Measurements from ENCODE around the gene CDH4.
"Not testable (repeated sequence)": the region's sequence is repeated elsewhere in the genome, so short reads cannot be mapped to it uniquely, and the experiment has no call there.

Gene CDH4

DNA sequence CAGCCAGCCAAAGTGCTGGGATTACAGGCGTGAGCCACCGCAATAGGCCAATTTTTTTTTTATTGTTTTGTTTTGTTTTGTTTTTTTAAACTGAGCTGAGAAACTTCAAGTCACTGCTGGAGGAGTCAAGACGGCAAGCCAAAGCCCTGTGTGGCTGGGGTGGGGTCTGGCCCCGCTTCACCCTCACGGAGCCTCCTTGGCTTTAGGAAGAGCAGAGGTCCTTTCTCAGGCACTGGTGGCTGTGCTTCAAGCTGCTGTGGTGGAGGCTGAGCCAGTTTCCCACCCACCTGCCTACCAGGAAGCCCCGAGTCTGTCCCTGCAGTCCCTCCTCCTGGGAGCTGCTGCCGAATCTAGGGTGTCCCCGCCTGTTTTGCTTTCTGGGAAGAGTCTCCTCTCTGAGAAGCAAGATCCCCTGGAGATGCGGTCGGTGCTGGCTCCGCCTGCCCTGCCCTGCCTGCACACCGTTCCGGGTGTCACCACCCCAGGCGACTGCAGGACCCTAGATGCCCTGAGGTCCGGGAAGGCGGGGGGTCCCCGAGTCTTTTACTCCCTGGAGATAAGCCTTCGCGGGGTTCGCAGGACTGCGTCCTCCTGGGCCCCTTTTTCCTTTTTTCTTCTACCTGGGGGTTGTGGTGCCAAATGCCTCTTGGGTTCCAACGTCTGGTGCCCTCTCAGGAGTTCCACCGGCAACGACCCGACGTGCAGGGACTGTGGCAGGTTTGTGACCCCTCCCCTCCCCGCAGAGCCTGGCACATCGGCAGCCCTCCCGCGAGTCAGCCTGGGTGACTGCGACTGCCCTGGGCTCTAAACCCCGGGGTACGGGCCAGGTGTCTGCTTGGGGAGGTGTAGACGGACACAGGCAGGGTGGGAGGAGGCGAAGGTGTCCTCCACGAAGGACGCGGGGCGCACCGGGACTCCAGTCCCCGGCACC, 712.9 kb downstream of the CDH4 start:
- no peak for DNase-seq

- no peak for DNase-seq
Observed at GRCh38 chr20:61965606-61966491, 713.8 kb downstream of the CDH4 start.

GRCh38 chr20:61966492-61967244, 714.6 kb downstream of the CDH4 start:
- DNase-seq, result no peak

- DNase-seq, result no peak
Observed at GRCh38 chr20:61967300-61967699, 715.2 kb downstream of the CDH4 start.

- no peak for DNase-seq
Observed at GRCh38 chr20:61968036-61968810, 716.2 kb downstream of the CDH4 start.

DNA sequence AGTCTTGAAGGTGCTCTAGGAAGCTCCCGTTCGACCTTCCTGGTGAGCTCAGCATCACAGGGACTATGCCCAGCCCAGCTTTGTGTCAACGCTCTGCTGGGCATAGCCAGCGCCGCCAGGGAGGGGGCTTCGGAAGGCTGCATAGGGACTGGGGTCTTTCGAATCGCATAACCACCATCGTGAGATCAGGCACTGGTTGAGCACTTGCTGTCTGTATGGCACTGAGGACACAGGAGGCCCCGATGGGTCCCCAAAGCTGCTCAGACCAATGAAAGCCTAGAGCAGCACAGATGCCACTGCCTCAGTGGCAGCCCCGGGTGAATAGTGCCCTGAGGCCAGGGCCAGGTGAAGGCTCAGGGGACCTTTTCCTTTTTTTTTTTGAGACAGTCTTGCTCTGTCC, 716.9 kb downstream of the CDH4 start:
- no peak for DNase-seq

DNA sequence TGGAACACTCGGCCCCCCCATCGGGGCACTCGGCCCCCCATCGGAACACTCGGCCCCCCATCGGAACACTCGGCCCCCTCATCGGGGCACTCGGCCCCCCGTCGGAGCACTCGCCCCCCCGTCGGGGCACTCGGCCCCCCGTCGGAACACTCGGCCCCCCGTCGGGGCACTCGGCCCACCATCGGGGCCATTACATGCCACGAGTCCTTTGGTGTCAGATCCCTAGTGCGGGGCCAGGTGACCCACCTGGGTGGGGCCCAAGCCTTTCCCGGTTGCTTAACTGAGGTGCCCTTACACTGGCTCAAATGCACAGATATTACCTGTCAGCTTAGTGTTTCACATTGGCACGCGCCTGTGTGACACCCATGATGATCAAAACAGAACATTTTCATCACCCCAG, 717.7 kb downstream of the CDH4 start:
- no peak for DNase-seq

- no peak for DNase-seq
Observed at GRCh38 chr20:61970357-61970756, 718.3 kb downstream of the CDH4 start.

- DNase-seq, result not testable (repeated sequence)
Observed at GRCh38 chr20:61971595-61971994, 719.5 kb downstream of the CDH4 start.

DNA sequence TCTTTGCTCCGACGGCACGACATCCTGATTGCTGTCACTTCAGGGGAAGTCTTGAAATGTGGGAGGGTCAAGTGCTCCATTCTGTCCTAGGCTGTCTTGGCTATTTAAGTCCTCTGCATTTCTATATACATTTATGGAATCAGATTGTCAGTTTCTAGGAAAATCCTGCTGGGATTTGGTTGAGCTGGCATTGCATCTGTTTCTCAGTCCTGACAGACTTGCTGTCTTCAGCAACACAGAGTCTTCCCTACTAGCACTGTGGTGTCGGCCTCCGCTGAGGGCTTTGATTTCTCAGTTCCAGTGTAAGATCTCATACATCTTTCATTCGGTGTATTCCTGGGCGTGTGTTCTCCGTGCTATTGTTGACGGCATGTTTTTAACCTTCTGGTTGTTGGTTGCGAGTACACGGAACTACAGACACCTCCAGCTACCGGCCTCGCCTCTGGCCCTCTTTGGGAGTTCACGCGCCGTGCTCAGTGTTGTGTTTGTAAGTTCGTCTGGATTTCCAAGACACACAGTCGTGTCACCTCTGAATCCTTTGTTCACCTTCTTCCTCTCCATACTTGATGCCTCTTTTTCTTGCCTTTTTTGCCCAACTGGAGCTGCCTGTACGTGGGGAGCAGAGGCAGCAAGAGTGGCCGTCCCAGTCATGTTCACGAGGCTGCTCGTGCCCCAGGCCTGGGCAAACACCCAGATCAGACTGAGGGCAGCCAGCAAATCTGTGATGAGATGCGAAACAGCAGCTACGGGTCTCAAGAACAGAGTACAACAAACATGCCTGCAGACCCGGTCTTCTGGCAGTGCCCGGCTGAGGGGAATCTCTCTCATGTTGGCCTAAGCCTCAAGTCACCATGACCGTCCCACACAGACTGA, 720.8 kb downstream of the CDH4 start:
- no peak for DNase-seq

DNA sequence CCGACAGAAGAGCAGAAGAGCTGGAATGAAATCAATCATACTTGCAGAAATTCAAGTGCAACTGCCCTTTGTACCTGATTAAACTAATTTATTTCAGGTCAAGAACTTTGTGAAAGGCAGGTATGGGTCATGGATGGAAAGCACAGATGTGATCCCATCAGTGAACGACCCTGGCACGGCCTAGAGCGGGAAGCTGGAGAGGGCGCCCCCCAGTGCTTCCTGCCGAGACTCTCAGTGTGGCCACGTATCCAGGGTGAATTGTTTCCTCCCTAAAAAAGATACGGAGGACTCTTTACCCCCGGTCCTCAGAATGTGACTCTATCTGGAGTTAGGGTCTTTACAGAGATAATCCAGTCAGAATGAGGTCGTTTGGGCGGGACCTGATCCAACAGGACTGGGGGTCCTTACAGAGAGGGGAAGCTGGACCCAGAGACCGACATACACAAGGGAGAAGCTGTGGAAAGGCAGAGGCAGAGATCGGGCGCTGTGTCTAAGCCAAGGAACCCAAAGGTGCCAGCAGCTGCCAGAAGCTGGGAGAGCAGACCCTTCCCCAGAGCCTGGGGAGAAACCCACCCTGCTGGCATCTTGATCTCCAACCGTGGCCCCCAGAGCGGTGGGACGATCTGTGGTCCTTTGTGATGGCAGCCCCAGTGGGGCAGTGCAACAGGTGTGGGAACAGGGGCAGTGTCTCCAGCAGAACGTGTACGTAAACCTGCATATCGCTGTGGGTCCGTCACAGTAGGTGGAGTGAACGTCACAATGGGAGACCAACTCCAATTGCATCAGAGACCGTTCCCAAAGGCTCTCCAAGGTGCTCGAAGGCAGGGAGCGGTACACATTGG, 721.7 kb downstream of the CDH4 start:
- DNase-seq, result no peak

- no peak for DNase-seq
Observed at GRCh38 chr20:61974357-61974665, 722.2 kb downstream of the CDH4 start.

DNA sequence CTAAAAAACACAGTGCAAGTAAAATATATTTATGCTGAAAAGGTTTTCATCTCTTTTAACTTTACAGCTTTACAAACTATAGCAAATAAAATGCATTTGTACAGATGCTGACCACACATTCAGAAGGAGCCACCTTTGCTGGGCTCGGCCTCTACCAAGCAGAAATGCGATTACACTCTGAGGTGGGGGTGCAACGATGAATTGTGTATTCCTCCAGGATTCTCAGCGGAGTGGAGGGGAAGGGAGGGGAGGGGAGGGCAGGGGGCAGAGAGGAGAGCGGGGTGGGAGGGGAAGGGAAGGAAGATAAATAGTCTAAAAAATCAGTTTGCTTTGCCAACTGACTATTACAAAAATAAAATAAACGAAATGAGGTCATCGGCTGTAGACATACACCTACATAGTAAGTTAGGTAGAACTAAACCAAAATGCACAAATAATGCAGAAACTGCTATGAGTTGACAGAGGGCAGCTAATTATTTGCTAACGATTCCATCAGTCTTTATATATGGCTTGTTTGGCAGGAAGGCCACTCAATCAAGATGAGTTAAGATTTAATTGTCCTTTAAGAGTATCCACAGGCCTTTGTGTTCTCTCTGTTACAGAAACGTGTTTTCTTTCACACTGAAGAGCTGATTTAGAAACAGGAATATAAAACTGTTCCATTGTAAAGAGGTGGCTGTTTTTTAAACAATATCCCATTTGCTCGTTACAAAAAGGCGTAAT, 723.5 kb downstream of the CDH4 start:
- DNase-seq, result no peak

- no peak for DNase-seq
Observed at GRCh38 chr20:61976263-61976643, 724.2 kb downstream of the CDH4 start.

GRCh38 chr20:61976644-61977418, 724.8 kb downstream of the CDH4 start:
- DNase-seq, result no peak

- DNase-seq, result no peak
Observed at GRCh38 chr20:61977419-61977786, 725.3 kb downstream of the CDH4 start.

- no peak for DNase-seq
Observed at GRCh38 chr20:61978491-61978890, 726.4 kb downstream of the CDH4 start.

- no peak for DNase-seq
Observed at GRCh38 chr20:61979090-61979489, 727.0 kb downstream of the CDH4 start.

All from CD4-positive, alpha-beta T cell treated with Interleukin-21 for 1 hour (primary cell).